WI38 (cell line): ENCODE data around the gene APRT.

Source experiments
- H3K4me3 ChIP-seq: 2 replicates; pipeline ENCODE4 v1.5.1; 2011; ENCODE audit warnings: low read depth, mild to moderate bottlenecking, control low read depth, low read length
- TF ChIP-seq, protein P1 (sequence below): IDR thresholded peaks from 2 replicates; pipeline ENCODE4 v1.5.1; 2012; ENCODE audit warnings: low read depth, mild to moderate bottlenecking, control low read depth, low read length

The APRT gene

DNA sequence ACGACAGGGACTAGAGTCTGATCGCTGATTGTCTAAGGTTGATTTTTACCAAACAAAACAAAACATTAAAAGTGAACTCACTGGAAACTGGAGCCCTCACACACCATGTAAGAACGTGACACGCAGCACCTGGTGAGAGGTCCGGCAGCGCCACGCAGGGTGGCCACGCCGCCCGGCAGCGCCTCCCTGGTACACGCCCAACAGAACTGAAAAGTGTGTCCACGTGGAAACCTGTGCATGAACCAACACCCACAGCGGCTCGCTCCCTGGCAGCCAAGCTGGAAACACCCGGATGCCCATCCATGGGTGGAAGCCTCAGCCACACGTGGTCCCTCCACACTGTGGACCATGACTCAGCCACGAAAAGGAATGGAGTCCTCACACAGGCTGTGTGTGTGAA is 35.9 kb upstream of the APRT start:
- no peak overlapping the region for H3K4me3 ChIP-seq

DNA sequence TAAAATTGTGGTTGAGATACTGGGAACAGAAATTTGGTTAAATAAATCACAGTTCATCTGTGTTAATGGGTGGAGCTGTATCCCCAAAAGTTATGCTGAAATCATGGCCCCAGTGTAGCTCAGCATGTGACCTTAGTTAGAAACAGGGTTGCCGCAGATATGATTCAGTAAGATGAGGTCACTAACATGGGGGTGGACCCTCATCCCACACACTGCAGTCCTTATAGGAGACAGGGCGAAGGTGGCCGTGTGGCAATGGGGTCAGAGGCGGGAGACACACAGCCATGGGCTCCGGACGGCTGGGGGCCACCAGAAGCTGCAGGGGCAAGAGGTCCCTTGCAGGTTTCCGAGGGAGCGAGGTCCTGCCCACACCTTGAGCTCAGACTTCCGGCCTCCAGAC is 34.4 kb upstream of the APRT start:
- no peak overlapping the region for H3K4me3 ChIP-seq
- TF ChIP-seq, protein P1, sequence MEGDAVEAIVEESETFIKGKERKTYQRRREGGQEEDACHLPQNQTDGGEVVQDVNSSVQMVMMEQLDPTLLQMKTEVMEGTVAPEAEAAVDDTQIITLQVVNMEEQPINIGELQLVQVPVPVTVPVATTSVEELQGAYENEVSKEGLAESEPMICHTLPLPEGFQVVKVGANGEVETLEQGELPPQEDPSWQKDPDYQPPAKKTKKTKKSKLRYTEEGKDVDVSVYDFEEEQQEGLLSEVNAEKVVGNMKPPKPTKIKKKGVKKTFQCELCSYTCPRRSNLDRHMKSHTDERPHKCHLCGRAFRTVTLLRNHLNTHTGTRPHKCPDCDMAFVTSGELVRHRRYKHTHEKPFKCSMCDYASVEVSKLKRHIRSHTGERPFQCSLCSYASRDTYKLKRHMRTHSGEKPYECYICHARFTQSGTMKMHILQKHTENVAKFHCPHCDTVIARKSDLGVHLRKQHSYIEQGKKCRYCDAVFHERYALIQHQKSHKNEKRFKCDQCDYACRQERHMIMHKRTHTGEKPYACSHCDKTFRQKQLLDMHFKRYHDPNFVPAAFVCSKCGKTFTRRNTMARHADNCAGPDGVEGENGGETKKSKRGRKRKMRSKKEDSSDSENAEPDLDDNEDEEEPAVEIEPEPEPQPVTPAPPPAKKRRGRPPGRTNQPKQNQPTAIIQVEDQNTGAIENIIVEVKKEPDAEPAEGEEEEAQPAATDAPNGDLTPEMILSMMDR, result no peak

More for the DNA sequence above, 35.9 kb upstream of the APRT start:
- TF ChIP-seq, protein P1, result no peak

DNA sequence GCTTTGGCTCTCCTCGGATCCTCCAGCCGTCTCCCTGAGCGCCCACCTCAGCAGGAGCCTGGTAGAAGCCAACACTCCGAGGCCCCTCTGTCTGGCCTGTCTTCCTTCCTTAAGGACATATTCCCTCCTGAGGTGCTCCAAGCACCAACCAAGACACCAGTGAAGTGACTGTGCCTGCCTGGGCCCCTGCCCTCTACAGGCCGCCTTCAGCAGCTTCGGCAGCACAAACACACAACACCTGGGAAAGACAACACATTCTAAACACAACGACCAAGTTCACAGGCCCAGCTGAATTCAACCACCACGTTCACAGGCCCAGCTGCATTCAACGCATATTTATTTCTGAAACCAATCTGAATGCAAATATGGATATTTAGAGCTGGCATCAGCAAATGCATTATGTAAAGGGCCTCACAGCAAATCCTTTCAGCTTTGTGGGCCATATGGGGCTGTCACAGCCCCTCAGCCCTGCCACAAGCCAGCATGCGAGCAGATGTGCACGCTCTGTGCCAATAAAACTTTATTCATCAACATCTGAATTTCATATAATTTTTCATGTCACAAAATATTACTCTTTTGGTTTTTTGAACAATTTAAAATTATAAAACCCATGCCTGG is 32.8 kb upstream of the APRT start:
- TF ChIP-seq, protein P1, result no peak
- no peak overlapping the region for H3K4me3 ChIP-seq

DNA sequence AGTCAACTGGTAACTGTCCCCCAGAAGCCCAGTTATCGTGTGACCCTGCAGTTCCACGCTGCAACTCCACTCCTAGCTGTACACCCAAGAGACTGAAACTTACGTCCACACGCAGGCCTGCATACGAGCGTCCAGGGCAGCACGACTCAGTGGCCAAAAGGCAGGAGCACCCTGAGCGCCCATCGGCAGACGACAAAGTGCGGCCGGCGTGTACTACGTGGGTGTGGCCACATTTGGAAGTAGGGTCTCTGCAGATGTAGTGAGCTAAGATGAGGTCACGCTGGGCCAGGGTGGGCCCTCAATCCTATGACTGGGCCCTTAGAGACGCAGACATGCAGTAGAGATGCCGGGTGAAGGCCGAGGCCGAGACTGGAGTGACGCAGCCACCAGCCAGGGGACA is 31.5 kb upstream of the APRT start:
- TF ChIP-seq, protein P1, result no peak

DNA sequence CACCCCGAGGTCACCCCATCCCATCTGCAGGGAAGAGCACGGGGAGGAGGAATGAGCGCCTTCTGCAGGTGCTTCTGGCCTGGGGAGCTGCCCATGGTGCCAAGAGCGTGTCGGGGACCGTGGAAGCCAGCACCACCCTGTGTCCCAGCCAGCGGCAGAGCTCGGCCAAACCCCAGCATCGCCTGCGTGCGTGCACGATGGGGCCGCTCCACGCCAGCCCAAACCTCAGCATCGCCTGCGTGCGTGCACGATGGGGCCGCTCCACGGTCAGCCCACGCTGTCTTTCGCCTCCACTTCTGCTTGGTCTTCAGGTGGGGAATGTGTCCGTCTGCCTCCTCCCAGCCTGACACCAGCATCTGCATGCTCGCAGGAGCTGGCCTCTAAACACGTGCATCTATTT is 31.1 kb upstream of the APRT start:
- no peak overlapping the region for H3K4me3 ChIP-seq
- TF ChIP-seq, protein P1, result no peak

More for the DNA sequence above, 31.5 kb upstream of the APRT start:
- no peak overlapping the region for H3K4me3 ChIP-seq

DNA sequence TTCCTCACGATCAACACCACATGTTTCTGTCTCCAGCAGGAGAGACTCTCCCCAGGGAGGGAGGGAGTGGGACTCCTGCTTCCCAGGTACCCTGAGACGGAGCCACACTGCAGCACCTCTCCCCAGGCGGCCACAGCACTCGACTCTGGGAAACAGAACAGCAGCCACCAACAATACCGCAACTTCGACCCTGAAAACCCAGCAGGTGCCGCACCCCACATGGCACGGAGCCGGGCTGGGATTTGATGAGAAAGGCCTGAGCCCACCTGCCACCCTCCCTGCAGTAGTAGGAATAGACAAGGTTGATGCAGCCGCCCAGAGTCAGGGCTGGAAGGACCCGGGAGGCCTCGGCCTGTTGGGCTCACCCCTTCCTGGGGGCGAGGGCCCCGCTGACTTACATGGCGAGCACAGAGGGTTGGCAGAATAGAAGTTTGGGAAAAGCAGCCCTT is 30.6 kb upstream of the APRT start:
- TF ChIP-seq, protein P1, result no peak
- no peak overlapping the region for H3K4me3 ChIP-seq

DNA sequence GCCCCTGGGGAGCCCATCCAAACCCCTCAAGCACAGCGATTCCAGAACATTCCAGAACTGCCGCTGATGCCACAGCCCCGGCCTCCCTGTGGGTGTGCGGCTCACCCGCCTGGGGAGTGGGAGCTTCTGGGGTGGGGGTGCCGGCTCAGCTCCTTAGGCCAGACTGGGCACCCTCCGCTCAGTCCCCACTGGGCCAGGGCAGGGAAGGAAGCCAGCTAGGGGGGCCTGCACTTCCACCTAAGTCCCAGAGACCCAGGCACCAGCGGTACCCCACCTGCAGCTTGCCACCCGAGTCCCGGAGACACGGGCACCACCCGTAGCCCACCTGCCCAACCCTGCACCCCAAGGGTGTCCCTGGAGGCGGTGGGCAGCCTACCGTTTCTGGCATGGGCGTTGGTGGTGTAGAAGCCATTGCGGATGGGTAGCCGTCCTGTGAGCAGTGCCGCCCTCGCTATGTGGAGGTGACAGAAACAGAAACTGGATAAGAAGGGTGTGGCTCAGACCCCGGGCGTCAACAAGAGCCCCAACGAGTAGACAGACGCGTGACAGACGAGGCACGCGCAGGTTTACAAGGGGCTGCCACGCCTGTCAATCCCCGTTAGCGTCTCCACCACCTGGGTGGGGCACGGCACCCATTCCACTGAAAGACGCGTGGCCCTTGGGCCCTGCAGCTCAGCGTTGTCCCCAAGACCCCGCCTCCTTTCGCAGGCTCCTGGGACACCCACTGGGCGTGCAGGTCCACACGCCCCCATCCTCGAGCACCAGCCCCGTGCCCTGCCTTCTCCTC is 30.0 kb upstream of the APRT start:
- TF ChIP-seq, protein P1, result no peak
- H3K4me3 ChIP-seq, result no peak overlapping the region
